Common myeloid progenitor, CD34-positive (primary cell): Measurements from ENCODE around the gene EGFL8.

Experiments used
- CTCF ChIA-PET: fragments of 350-600 bp; sonication (Branson Sonifier 250); formaldehyde crosslinking; loops from one replicate; lab custom pipeline; 2021; ENCODE audit warnings: antibody characterized with exemption; lab: Charles Lee
- POLR2A ChIA-PET: fragments of 350-600 bp; sonication (Branson Sonifier 250); formaldehyde crosslinking; loops from one replicate; lab custom pipeline; 2021; ENCODE audit warnings: antibody characterized with exemption; lab: Charles Lee
- DNase-seq, 3 donors: peaks; one replicate each; pipeline versions ENCODE4 v3.0.0 to v3.0.0-alpha.2; 2013
- H3K27ac ChIP-seq, 2 experiments: 1 replicate in 1 of 2; 2 replicates in 1 of 2; pipeline ENCODE4 v1.7.0; 2013; ENCODE audit warnings: inconsistent platforms in 2 of 2, low read length in 2 of 2, mild to moderate bottlenecking in 2 of 2, low read depth in 1 of 2, moderate library complexity in 1 of 2; ENCODE audit not compliant: severe bottlenecking in 2 of 2, insufficient read depth in 1 of 2, poor library complexity in 1 of 2
- H3K27me3 ChIP-seq, 5 experiments: replicated peaks in 2 of 5; 1 replicate in 3 of 5; 2 replicates in 2 of 5; pipeline versions ENCODE4 v1.6.1 to v1.7.0; 2013; ENCODE audit warnings: low read length in 4 of 5, mild to moderate bottlenecking in 2 of 5, moderate library complexity in 2 of 5, inconsistent platforms in 1 of 5; ENCODE audit not compliant: insufficient read depth in 5 of 5, control insufficient read depth in 4 of 5
- H3K36me3 ChIP-seq, 4 experiments: 1 replicate in 2 of 4; 2 replicates in 2 of 4; pipeline versions ENCODE4 v1.6.1 to v1.7.0; 2013; ENCODE audit warnings: low read length in 3 of 4, control low read depth in 1 of 4, mild to moderate bottlenecking in 1 of 4; ENCODE audit not compliant: control insufficient read depth in 4 of 4, insufficient read depth in 4 of 4
- H3K4me1 ChIP-seq, 4 experiments: 1 replicate in 3 of 4; 2 replicates in 1 of 4; pipeline versions ENCODE4 v1.6.1 to v1.7.1; 2013; ENCODE audit warnings: low read length in 3 of 4, mild to moderate bottlenecking in 3 of 4, control low read depth in 1 of 4, inconsistent platforms in 1 of 4, moderate library complexity in 1 of 4; ENCODE audit not compliant: control insufficient read depth in 4 of 4, insufficient read depth in 4 of 4; ENCODE audit errors: control extremely low read depth in 1 of 4
- H3K4me3 ChIP-seq, 7 experiments: 1 replicate in 4 of 7; 2 replicates in 3 of 7; pipeline versions ENCODE4 v1.5.1 to v1.7.0; 2013; ENCODE audit warnings: mild to moderate bottlenecking in 7 of 7, low read length in 6 of 7, moderate library complexity in 6 of 7, inconsistent platforms in 2 of 7, low read depth in 2 of 7, control low read depth in 1 of 7; ENCODE audit not compliant: insufficient read depth in 4 of 7, control insufficient read depth in 1 of 7; ENCODE audit errors: extremely low read depth in 1 of 7
- H3K9me3 ChIP-seq, 5 experiments: 1 replicate in 4 of 5; 2 replicates in 1 of 5; pipeline versions ENCODE4 v1.6.1 to v1.7.1; 2013; ENCODE audit warnings: low read length in 4 of 5, mild to moderate bottlenecking in 2 of 5, inconsistent platforms in 1 of 5, low read depth in 1 of 5, moderate library complexity in 1 of 5; ENCODE audit not compliant: control insufficient read depth in 4 of 5, insufficient read depth in 2 of 5; ENCODE audit errors: control extremely low read depth in 1 of 5
- WGBS: methylation state at CpG from one replicate; pipeline ENCODE4 v1.1.5; 2013; ENCODE audit not compliant: insufficient coverage; 5-methylcytosine and 5-hydroxymethylcytosine counted together

The EGFL8 gene

DNA sequence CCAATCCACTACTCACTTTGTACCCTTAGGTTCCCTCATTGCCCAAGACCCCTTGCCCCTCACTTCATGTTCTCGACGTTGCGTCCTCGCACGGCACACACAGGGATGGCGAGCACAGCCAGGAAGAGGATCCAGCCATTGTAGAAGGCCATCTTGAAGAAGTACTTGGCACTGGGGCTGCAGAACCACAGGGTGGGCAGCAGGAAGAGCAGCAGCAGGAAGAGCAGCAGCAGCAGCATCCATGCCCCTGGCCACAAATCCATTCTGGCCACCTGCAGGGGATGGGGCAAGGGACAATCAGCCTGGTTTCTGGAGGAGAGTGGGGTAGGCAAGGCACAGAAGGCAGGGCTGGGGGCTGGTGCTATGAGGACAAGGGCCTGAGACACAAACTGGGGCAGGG, 6.8 kb downstream of the EGFL8 start:
- CTCF ChIA-PET, result interaction anchor here (1.6 kb wide), 1 partner anchor 13 kb away, joined by 3 read pairs; no protein-coding TSS in a partner anchor
- H3K36me3 ChIP-seq, result peaks cover 10 to 50% (median 34%) of the 10 kb centered on the region in 4 experiments
- no peak for DNase-seq
- POLR2A ChIA-PET, result no interaction called here
- no peak overlapping the region for H3K27ac ChIP-seq
- H3K4me1 ChIP-seq, result peaks cover 5 to 28% (median 19%) of the 10 kb centered on the region in 4 experiments
- no peaks in the 10 kb centered on the region for H3K9me3 ChIP-seq
- WGBS, result 100% methylated on average over 6 of the region's 6 CpGs
- no peaks in the 10 kb centered on the region for H3K27me3 ChIP-seq
- H3K4me3 ChIP-seq, result no peak overlapping the region

DNA sequence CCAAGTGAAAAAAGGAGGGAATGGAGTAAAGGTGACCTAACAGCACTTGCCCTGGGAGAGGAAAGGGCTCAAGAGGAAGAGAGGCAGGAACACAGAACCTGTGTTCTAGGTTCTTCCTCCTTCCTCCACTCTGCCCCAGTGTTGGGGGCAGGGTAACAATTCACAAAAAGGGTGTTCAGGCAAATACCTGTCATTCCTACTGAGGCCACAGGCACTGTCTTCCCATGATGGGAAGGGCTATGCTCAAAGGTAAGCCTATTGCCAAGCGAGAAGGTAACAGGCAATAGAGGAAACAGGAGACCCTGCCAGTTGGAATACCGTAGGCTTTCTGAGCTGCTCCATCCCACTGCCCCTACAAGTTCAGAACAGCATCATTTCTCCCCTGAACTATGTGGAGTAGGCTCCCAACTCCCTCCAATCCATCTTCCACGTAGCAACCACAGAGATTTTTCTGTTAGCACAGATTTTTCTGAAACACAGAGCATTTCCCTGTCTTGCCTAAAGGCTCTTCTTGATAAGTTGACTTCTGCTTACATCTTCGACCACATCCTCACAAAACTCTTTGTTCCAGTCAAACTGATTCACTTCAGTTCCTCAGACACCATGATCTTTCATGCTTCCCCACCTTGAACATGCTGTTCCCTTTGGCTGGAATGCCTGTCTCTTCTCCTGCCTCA, 8.8 kb downstream of the EGFL8 start:
- H3K4me3 ChIP-seq, result no peak overlapping the region
- DNase-seq, result no peak
- H3K4me1 ChIP-seq, result peaks cover 15 to 42% (median 32%) of the 10 kb centered on the region in 4 experiments
- no peaks in the 10 kb centered on the region for H3K27me3 ChIP-seq
- WGBS, result 81% methylated on average over 4 of the region's 4 CpGs
- peaks cover 6 to 32% (median 21%) of the 10 kb centered on the region in 4 experiments for H3K36me3 ChIP-seq
- ChIA-PET CTCF (interaction anchor here (1.0 to 1.1 kb wide), 2 partner anchors 9 to 18 kb away, joined by 3 read pairs; partner anchors contain the start of gene EGFL8), POLR2A (no interaction called here)
- no peaks in the 10 kb centered on the region for H3K9me3 ChIP-seq
- H3K27ac ChIP-seq, result peak overlapping the region in 1 of 2 experiments; percentile 28

DNA sequence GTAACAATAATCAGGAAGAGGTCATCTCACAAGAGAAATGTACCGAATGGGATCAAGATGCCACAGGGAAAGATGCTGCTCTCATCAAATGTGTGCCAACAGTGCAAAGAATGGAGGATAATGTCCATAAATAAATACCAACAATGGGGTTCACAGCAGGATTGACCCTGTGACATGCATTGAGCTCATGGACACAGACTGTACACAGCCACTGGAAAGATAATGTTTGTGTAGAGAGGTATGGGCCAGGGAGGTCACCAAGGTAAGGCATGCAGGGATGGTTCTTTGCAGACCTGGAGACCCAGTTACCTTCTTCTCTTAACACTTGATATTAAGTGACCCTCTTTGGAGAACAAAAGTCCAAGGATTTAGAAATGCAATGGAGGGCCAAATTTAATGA, 10.0 kb downstream of the EGFL8 start:
- no peak overlapping the region for H3K27ac ChIP-seq
- no peaks in the 10 kb centered on the region for H3K27me3 ChIP-seq
- CTCF ChIA-PET, result no interaction called here
- H3K4me3 ChIP-seq, result peak overlapping the region in 1 of 7 experiments; percentile 85
- peaks cover 6 to 21% (median 14%) of the 10 kb centered on the region in 4 experiments for H3K36me3 ChIP-seq
- H3K4me1 ChIP-seq, result peaks cover 21 to 51% (median 41%) of the 10 kb centered on the region in 4 experiments
- 100% methylated on average over 1 of the region's 1 CpG for WGBS
- no peaks in the 10 kb centered on the region for H3K9me3 ChIP-seq
- POLR2A ChIA-PET, result no interaction called here
- no peak for DNase-seq

DNA sequence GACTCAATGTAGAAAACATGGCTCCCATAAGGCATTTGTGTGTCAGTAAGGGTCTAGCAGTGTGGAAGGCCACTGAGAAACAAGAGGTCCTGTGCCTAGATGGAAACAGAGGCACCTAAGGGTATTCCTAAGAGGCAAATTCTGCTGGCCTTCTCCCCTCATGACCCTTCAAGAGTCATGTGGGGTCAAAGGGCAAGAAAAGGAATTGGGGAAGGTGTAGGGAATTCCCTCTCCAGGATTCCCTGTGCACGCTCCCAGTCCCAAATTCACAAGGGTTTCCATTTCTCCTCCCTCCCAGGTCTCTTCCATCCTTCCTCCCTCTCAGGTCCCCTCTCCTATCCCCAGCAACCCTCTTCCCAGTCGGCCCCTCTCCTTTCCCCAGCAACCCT, 10.9 kb downstream of the EGFL8 start:
- Histone ChIP-seq H3K4me1 (peaks cover 21 to 58% (median 48%) of the 10 kb centered on the region in 4 experiments), H3K9me3 (no peaks in the 10 kb centered on the region), H3K4me3 (peak overlapping the region; percentile 46 to 94 (median 83)), H3K36me3 (peaks cover 2 to 18% (median 13%) of the 10 kb centered on the region in 4 experiments), H3K27me3 (no peaks in the 10 kb centered on the region), H3K27ac (peak overlapping the region; percentile 81 to 92)
- CTCF ChIA-PET, result no interaction called here
- WGBS, result 40% methylated on average over 2 of the region's 2 CpGs
- DNase-seq, result no peak
- POLR2A ChIA-PET, result no interaction called here

DNA sequence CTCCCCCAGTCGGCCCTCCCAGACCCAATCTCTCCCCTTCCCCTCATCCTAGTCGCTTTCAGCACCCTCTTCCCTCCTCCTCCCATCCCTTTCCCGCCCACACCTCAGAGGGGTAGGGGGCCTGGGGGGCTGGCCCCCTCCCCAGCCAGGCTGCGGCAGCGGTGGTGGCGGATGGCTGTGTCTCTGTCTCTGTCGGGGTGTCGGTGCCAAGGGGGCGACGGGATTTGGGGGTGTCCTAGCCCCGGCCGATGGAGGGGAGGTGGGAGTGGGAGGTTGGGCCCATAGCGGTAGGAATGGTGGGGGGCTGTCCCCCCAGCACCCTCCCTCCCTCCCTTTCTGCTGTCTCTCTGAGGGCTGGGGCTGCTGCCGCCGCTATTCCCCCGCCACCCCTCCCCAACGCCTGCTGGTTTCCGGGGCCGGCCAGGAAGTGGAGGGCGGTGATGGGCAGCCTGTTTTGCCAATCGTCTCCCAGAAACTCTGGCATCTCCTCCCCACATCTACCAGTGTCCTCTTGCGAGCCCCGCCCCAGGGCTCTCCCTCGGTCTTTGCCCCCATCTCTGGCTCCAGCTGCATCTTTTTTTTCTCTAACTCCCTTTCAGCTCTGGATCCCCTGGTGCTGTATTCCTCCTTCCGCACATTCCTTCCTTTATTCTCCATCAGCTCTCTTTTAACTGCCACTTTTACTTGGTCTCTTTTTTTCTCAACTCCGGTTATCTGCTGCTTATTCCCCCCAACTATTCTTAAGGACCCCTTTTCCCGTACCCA, 11.5 kb downstream of the EGFL8 start, which contains the start of gene AGPAT1:
Gene AGPAT1, minus strand, starts transcription at position 374 of the 765 bp plus-strand sequence. CDS start 4,588 bp downstream, outside the sequence.
- Histone ChIP-seq H3K4me3 (peak within 1 kb of the TSS; percentile 46 to 94 (median 83)), H3K4me1 (peaks cover 21 to 58% (median 48%) of the 10 kb centered on the region in 4 experiments), H3K27me3 (no peaks in the 10 kb centered on the region), H3K9me3 (no peaks in the 10 kb centered on the region), H3K27ac (peak within 1 kb of the TSS; percentile 93 to 95), H3K36me3 (peaks cover 2 to 17% (median 11%) of the 10 kb centered on the region in 4 experiments)
- CTCF ChIA-PET, result interaction anchor here (1.0 to 1.3 kb wide), 2 partner anchors 28 to 40 kb away, joined by 3 read pairs; no protein-coding TSS in a partner anchor
- peak; percentile 96 to 98 (median 96) for DNase-seq
- WGBS, result 7% methylated on average over 8 of the region's 27 CpGs
- POLR2A ChIA-PET, result interaction anchor here (2.1 kb wide), 1 partner anchor 20 kb away, joined by 6 read pairs; no protein-coding TSS in a partner anchor

DNA sequence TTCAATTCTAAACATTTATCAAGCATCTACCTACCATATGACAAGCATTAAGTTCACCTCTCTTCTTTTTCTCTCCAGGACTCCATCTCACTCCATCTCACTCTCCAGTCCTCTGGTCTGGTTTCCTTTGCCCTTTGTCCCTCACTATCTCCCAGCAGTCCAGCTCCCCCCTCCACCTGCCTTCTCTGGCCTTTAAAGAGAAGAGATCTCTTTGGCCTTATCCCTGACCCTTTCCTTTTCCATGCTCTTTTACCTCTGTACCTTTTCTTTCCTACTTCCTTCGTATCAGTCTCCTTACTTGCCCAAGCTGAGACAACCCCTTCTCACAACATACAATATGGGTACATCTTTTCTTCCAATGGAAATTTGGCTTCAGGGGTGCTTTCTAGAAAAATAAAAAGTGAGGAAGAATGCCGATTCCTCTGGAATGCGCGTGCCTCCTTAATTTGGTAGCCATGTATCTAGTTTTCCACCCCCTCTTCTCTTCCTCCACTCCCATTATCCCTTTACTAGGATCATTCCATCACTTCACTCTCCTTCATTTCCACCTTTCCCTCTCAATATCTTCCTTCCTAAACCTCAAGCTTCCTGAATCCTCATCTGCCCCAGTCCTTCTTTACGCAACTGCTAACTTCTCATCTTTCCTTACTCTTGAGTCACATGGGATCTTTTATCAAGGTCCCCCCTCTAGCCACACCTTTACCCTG, 12.2 kb downstream of the EGFL8 start:
- H3K27ac ChIP-seq, result peak overlapping the region; percentile 93 to 95
- H3K36me3 ChIP-seq, result peaks cover 3 to 18% (median 13%) of the 10 kb centered on the region in 4 experiments
- H3K4me3 ChIP-seq, result peak overlapping the region in 6 of 7 experiments; percentile 73 to 94 (median 84)
- CTCF ChIA-PET, result interaction anchor here (0.8 to 1.4 kb wide), 5 partner anchors 12 to 47 kb away, joined by 3 to 4 read pairs (median 3); partner anchors contain the start of genes EGFL8 and GPSM3
- DNase-seq, result no peak
- 73% methylated on average over 4 of the region's 5 CpGs for WGBS
- H3K9me3 ChIP-seq, result no peaks in the 10 kb centered on the region
- POLR2A ChIA-PET, result interaction anchor here (2.1 kb wide), 1 partner anchor 19 kb away, joined by 6 read pairs; no protein-coding TSS in a partner anchor
- peaks cover 21 to 58% (median 48%) of the 10 kb centered on the region in 4 experiments for H3K4me1 ChIP-seq
- H3K27me3 ChIP-seq, result no peaks in the 10 kb centered on the region
